HG03521 (cell line): ENCODE results near the gene STXBP4.

ENCODE experiments used
- ATAC-seq: cut with Tn5 transposase; IDR thresholded peaks from one replicate; pipeline ENCODE4 v1.9.1; 2021; ENCODE audit warnings: mild to moderate bottlenecking, moderate library complexity; ENCODE audit not compliant: unreplicated experiment

STXBP4 gene

GRCh38 chr17:55215711-55216110 lies 247.1 kb downstream of the STXBP4 start:
- no peak for ATAC-seq

- ATAC-seq: no peak
Measured at GRCh38 chr17:55216888-55217287, 248.3 kb downstream of the STXBP4 start.

GRCh38 chr17:55219459-55219858 lies 250.9 kb downstream of the STXBP4 start:
- ATAC-seq: no peak

GRCh38 chr17:55219934-55220333 lies 251.4 kb downstream of the STXBP4 start:
- no peak for ATAC-seq
